Measurements from ENCODE around the gene FERMT2.

DNA sequence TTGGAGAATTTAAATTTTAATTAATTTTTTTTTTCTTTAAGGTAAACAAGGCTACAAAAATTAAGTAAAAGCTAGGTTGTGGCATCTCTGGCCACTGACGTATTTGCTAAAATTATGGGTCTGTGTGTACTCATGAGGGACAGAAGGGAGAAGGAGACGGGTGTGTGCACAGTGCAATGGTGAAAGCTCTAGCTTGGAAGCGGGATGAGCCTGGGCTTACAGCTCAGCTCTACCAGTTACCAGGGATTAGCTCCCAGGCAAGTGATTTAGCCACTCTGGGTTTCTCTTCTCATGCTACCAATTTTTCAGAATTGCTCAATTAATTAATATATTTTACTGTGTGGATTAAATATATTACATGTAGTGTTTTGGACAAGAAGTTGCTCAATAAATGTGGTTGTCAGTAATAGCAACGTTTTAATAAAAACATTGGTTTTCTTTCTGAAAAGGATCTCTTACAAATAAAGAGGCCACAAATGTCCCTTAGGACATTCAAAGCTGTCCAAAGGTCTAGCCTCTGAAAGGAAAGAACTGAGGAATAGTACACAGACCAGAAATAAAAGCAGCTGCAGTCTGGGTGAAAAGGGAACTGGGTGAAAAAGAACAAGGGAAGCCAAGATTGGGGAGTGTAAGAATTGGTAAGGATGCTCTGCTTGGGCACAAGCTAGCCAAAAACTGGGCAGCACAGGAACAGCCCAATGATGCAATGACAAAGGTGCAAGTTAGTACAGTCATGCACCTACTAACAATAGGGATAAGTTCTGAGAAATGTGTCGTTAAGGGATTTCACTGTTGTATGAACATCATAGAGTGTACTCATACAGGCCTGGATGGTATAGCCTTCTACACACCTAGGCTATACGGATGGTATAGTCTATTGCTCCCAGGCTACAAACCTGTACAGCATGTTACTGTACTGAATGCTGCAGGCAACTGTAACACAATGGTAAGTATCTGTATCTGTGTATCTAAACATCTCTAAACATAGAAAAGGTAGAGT is 61.7 kb downstream of the FERMT2 start:
- TF ChIP-seq CTCF (IDR thresholded peaks at IDR 0.05; ENCODE audit: low read depth, low read length, missing input control) (no peak), JUND (IDR thresholded peaks at IDR 0.05) (no peak), ATF3 (IDR thresholded peaks at IDR 0.05) (no peak), MAX (IDR thresholded peaks at IDR 0.05) (no peak), RXRA (IDR thresholded peaks at IDR 0.05) (no peak), SP1 (IDR thresholded peaks at IDR 0.05) (no peak)
- TF ChIP-seq, protein P1, sequence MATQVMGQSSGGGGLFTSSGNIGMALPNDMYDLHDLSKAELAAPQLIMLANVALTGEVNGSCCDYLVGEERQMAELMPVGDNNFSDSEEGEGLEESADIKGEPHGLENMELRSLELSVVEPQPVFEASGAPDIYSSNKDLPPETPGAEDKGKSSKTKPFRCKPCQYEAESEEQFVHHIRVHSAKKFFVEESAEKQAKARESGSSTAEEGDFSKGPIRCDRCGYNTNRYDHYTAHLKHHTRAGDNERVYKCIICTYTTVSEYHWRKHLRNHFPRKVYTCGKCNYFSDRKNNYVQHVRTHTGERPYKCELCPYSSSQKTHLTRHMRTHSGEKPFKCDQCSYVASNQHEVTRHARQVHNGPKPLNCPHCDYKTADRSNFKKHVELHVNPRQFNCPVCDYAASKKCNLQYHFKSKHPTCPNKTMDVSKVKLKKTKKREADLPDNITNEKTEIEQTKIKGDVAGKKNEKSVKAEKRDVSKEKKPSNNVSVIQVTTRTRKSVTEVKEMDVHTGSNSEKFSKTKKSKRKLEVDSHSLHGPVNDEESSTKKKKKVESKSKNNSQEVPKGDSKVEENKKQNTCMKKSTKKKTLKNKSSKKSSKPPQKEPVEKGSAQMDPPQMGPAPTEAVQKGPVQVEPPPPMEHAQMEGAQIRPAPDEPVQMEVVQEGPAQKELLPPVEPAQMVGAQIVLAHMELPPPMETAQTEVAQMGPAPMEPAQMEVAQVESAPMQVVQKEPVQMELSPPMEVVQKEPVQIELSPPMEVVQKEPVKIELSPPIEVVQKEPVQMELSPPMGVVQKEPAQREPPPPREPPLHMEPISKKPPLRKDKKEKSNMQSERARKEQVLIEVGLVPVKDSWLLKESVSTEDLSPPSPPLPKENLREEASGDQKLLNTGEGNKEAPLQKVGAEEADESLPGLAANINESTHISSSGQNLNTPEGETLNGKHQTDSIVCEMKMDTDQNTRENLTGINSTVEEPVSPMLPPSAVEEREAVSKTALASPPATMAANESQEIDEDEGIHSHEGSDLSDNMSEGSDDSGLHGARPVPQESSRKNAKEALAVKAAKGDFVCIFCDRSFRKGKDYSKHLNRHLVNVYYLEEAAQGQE (IDR thresholded peaks at IDR 0.05), result no peak
